Measurements from ENCODE around the gene RAPGEFL1. TPM values are rescaled to one million over a fixed set of nuclear protein-coding genes. Genes with fewer than 3 reads are reported as not detected.
"Not testable (repeated sequence)": the region's sequence is repeated elsewhere in the genome, so short reads cannot be mapped to it uniquely, and the experiment has no call there.

The RAPGEFL1 gene
- total RNA-seq, 1 donor from 2014 or later = 9.3 TPM

DNA sequence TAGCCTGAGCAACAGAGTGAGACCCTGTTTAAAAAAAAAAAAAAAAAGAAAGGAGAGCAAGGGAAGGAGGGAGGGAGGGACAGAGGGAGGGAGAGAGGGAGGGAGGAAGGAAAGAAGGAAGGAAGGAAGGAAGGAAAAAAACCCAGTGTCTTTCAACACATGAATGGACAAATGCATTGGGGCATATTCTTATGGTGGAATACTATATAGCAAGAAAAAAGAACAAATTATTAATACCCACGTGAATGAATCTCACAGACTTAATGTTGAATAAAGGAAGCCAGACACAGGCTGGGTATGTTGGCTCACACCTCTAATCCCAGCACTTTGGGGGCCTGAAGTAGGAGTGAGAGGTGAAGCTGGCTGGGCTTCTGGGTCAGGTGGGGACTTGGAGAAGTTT lies 20.3 kb downstream of the RAPGEFL1 start:
- intact Hi-C loops (cut with DNase I) = loop anchor here (10.0 kb wide), 1 partner anchor 97 kb away; no protein-coding TSS in a partner anchor

DNA sequence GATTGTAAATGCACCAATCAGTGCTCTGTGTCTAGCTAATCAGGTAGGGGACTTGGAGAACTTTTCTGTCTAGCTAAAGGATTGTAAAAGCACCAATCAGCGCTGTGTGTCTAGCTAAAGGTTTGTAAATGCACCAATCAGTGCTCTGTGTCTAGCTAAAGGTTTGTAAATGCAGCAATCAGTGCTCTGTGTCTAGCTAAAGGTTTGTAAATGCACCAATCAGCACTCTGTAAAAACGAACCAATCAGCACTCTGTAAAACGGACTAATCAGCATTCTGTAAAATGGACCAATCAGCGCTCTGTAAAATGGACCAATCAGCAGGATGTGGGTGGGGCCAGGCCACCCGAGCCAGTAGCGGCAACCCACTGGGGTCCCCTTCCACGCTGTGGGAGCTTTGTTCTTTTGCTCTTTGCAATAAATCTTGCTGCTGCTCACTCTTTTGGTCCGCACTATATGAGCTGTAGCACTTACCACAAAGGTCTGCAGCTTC lies 20.7 kb downstream of the RAPGEFL1 start:
- H3K36me3 ChIP-seq; H3K9me3 ChIP-seq; H3K27ac ChIP-seq; H3K4me3 ChIP-seq; ATAC-seq; DNase-seq; H3K27me3 ChIP-seq (ENCODE audit: low read depth): not testable (repeated sequence)
- H3K4me1 ChIP-seq = peaks cover 15% of the 10 kb centered on the region
- intact Hi-C loops (cut with DNase I) = loop anchor here (10.0 kb wide), 1 partner anchor 97 kb away; no protein-coding TSS in a partner anchor

More for the DNA sequence above, 20.3 kb downstream of the RAPGEFL1 start:
- Histone ChIP-seq H3K9me3 (no peaks in the 10 kb centered on the region), H3K4me3 (no peak overlapping the region), H3K27me3 (ENCODE audit: low read depth) (no peaks in the 10 kb centered on the region), H3K36me3 (no peaks in the 10 kb centered on the region), H3K27ac (no peak overlapping the region), H3K4me1 (peaks cover 10% of the 10 kb centered on the region)
- ATAC-seq (no peak), DNase-seq (no peak)
- TF ChIP-seq, protein P1, sequence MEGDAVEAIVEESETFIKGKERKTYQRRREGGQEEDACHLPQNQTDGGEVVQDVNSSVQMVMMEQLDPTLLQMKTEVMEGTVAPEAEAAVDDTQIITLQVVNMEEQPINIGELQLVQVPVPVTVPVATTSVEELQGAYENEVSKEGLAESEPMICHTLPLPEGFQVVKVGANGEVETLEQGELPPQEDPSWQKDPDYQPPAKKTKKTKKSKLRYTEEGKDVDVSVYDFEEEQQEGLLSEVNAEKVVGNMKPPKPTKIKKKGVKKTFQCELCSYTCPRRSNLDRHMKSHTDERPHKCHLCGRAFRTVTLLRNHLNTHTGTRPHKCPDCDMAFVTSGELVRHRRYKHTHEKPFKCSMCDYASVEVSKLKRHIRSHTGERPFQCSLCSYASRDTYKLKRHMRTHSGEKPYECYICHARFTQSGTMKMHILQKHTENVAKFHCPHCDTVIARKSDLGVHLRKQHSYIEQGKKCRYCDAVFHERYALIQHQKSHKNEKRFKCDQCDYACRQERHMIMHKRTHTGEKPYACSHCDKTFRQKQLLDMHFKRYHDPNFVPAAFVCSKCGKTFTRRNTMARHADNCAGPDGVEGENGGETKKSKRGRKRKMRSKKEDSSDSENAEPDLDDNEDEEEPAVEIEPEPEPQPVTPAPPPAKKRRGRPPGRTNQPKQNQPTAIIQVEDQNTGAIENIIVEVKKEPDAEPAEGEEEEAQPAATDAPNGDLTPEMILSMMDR (IDR thresholded peaks at IDR 0.05) = no peak

DNA sequence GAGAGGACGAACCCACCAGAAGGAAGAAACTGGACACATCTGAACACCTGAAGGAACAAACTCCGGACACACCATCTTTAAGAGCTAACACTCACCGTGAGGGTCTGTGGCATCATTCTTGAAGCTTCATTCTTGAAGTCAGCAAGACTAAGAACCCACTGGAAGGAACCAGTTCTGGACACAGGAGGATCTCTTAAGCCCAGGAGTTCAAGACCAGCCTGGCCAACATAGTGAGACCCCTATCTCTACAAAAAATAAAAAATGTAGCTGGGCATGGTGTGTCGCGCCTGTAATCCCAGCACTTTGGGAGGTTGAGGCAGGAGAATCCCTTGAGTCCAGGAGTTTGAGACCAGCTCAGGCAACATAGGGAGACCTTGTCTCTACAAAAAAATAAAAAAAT lies 21.3 kb downstream of the RAPGEFL1 start:
- intact Hi-C loops (cut with DNase I) = loop anchor here (10.0 kb wide), 1 partner anchor 96 kb away; no protein-coding TSS in a partner anchor
- Histone ChIP-seq H3K36me3 (no peaks in the 10 kb centered on the region), H3K27ac (no peak overlapping the region), H3K4me3 (no peak overlapping the region), H3K4me1 (peaks cover 15% of the 10 kb centered on the region), H3K9me3 (no peaks in the 10 kb centered on the region), H3K27me3 (ENCODE audit: low read depth) (no peaks in the 10 kb centered on the region)
- DNase-seq = no peak
- TF ChIP-seq, protein P1 (IDR thresholded peaks at IDR 0.05) = no peak
- ATAC-seq = no peak

DNA sequence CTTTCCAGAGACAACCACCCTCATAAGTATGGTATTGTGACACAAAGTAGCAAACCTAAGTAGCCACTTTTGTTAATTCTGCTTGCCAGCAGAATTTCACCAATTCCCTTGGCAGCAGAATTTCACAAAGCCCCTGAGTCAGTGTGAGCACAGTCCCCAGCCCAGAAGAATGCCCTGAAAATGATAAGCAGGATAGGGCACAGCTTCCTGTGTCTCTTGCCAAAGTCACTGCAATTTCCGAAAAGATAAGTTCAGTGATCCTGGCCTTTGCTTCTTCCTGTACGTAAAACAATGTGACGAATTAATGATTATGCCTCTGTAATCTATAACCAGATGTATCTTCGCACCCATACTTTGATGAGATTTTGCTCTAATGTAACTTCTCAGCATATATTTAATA lies 25.9 kb downstream of the RAPGEFL1 start:
- peak; percentile 34 to 37 for ATAC-seq
- TF ChIP-seq, protein P1 (IDR thresholded peaks at IDR 0.05) = no peak

DNA sequence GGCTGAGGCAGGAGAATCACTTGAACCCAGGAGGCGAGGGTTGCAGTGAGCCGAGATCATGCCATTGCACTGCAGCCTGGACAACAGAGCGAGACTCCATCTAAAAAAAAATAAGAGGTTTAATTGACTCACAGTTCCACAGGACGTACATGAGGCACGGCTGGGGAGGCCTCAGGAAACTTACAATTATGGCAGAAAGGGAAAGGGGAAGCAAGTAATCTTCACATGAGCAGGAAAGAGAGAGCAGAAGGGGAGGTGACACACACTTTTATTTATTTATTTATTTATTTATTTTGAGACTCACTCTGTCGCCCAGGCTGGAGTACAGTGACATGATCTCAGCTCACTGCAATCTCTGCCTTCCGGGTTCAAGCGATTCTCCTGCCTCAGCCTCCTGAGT lies 28.9 kb downstream of the RAPGEFL1 start:
- DNase-seq; H3K4me3 ChIP-seq; H3K27ac ChIP-seq; H3K36me3 ChIP-seq; intact Hi-C loops (cut with DNase I); ATAC-seq; H3K9me3 ChIP-seq; H3K27me3 ChIP-seq (ENCODE audit: low read depth): not testable (repeated sequence)
- peaks cover 15% of the 10 kb centered on the region for H3K4me1 ChIP-seq

More for the DNA sequence above, 25.9 kb downstream of the RAPGEFL1 start:
- Histone ChIP-seq H3K27me3 (ENCODE audit: low read depth) (no peaks in the 10 kb centered on the region), H3K9me3 (no peaks in the 10 kb centered on the region), H3K4me1 (peaks cover 15% of the 10 kb centered on the region), H3K4me3 (no peak overlapping the region), H3K36me3 (no peaks in the 10 kb centered on the region), H3K27ac (peak overlapping the region; percentile 56)
- no peak for DNase-seq
- intact Hi-C loops (cut with DNase I) = no loop called here

DNA sequence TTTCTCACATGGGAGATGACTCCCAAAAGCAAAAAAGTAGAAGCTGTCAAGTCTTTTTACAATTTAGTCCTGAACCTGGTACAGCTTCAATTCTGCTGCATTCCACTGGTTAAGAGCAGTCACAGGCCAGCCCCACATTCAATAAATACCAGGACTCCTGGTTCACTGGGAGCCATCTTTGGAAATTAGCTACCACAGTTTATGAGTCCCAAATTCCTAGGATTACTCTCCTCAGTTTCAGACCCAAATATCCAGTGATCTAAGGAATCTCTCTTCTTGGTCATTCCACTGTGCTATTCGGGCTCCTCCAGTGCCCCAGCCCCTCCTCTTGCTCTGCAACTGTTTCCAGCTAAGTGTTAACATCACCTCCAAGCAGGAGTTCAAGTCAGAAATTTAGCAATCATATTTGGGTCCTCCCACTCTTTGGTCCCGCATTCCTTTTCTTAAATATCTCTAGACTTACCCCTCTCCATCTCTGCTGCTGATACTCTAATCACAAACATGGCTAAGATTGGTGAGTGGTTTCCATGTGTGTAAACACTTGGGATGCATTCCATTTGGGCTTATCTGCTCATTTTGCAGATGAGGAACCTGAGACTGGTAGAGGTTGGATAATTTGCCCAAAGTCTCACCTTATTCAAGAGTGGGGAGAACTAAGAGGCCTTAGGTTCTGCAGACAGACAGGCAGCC lies 32.3 kb downstream of the RAPGEFL1 start:
- TF ChIP-seq, protein P1 (IDR thresholded peaks at IDR 0.05) = no peak
- no peaks in the 10 kb centered on the region for H3K27me3 ChIP-seq (ENCODE audit: low read depth)
- intact Hi-C loops (cut with DNase I) = no loop called here
- no peak overlapping the region for H3K27ac ChIP-seq
- no peaks in the 10 kb centered on the region for H3K9me3 ChIP-seq
- H3K4me1 ChIP-seq = no peaks in the 10 kb centered on the region
- no peak overlapping the region for H3K4me3 ChIP-seq
- ATAC-seq = peak; percentile 9 to 50
- no peaks in the 10 kb centered on the region for H3K36me3 ChIP-seq
- DNase-seq = no peak

DNA sequence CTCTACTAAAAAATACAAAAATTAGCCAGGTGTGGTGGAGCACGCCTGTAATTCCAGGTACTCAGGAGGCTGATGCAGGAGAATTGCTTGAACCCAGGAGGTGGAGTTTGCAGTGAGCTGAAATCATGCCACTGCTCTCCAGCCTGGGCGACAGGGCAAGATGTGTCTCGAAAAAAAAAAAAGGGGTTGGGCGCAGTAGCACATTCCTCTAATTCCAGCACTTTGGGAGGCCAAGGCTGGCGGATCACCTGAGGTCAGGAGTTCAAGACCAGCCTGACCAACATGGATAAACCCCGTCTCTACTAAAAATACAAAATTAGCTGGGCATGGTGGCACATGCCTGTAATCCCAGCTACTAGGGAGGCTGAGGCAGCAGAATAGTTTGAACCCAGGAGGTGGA lies 36.6 kb downstream of the RAPGEFL1 start:
- H3K4me1 ChIP-seq; intact Hi-C loops (cut with DNase I); H3K9me3 ChIP-seq; ATAC-seq; DNase-seq; H3K36me3 ChIP-seq; H3K4me3 ChIP-seq; H3K27ac ChIP-seq; H3K27me3 ChIP-seq (ENCODE audit: low read depth): not testable (repeated sequence)
